Coronary artery (tissue), 2 donors: ENCODE measurements around the gene NFIX.

Experiments
- DNase-seq: peaks from one replicate; pipeline ENCODE4 v3.0.0-alpha.2; 2017; ENCODE audit warnings: low spot score
- H3K27ac ChIP-seq, 2 donors: fragments of 200-600 bp; sonication (generic); one replicate each; pipeline ENCODE4 v1.5.1; 2016 to 2019
- H3K4me3 ChIP-seq: fragments of 200-600 bp; sonication (generic); 2 replicates; pipeline ENCODE4 v1.5.1; 2016; ENCODE audit warnings: mild to moderate bottlenecking, moderate library complexity
- CTCF ChIP-seq: fragments of 200-600 bp; sonication (generic); IDR thresholded peaks from one replicate; pipeline ENCODE4 v1.5.1; 2019; ENCODE audit warnings: antibody characterized with exemption

NFIX gene

GRCh38 chr19:13014101-13014920, 19.0 kb downstream of the NFIX start:
- no peak for TF ChIP-seq CTCF
- H3K27ac ChIP-seq: peak overlapping the region; percentile 87 to 90
- H3K4me3 ChIP-seq: peak overlapping the region; percentile 62
- no peak for DNase-seq

- Histone ChIP-seq H3K4me3 (peak overlapping the region; percentile 62), H3K27ac (peak overlapping the region; percentile 87 to 90)
- no peak for TF ChIP-seq CTCF
- no peak for DNase-seq
Observed at GRCh38 chr19:13014921-13015280, 19.6 kb downstream of the NFIX start.

- TF ChIP-seq CTCF: no peak
- Histone ChIP-seq H3K4me3 (peak overlapping the region; percentile 43), H3K27ac (peak overlapping the region; percentile 88 to 95)
- no peak for DNase-seq
Observed at GRCh38 chr19:13015361-13016223, 20.3 kb downstream of the NFIX start.

- Histone ChIP-seq H3K27ac (peak overlapping the region; percentile 66 to 95), H3K4me3 (peak overlapping the region; percentile 64)
- no peak for TF ChIP-seq CTCF
- DNase-seq: no peak
Observed at GRCh38 chr19:13016245-13016627, 21.0 kb downstream of the NFIX start.

GRCh38 chr19:13016628-13017305, 21.5 kb downstream of the NFIX start:
- Histone ChIP-seq H3K27ac (peak overlapping the region; percentile 86 to 95), H3K4me3 (peak overlapping the region; percentile 64)
- TF ChIP-seq CTCF: no peak
- no peak for DNase-seq

- DNase-seq: no peak
- Histone ChIP-seq H3K4me3 (peak overlapping the region; percentile 64), H3K27ac (peak overlapping the region; percentile 86 to 95)
- no peak for TF ChIP-seq CTCF
Observed at GRCh38 chr19:13017306-13018034, 22.2 kb downstream of the NFIX start.
